ENCODE measurements around the gene NUP214.

GRCh38 chr9:131266266-131267229, 141.2 kb downstream of the NUP214 start:
- TF ChIP-seq CTCF (IDR thresholded peaks at IDR 0.05) (no peak), POLR2AphosphoS5 (IDR thresholded peaks at IDR 0.05) (no peak), POLR2A (IDR thresholded peaks at IDR 0.05) (no peak)

All from breast epithelium (tissue), 3 donors.